IMR-90 (cell line): ENCODE results near the gene GPD1. TPM values are rescaled to one million over a fixed set of nuclear protein-coding genes. Genes with fewer than 3 reads are reported as not detected.

ENCODE experiments used
- ATAC-seq: fragments of 200-7000 bp; cut with Tn5 transposase; 2 replicates; pipeline ENCODE4 v1.9.1; 2020; ENCODE audit warnings: low read depth, mild to moderate bottlenecking, moderate library complexity
- BruUV-seq: library from RNA; stranded (reverse); fragments of 400-500 nt; replicated peaks from 2 replicates; lab custom pipeline; 2021; lab: Mats Ljungman, UMichigan
- CTCF ChIA-PET: fragments of 300-600 bp; formaldehyde crosslinking; extraction: SDS; loops from one replicate; lab custom pipeline; 2021; ENCODE audit warnings: antibody characterized with exemption; lab: Yijun Ruan, JAX
- POLR2A ChIA-PET: fragments of 300-600 bp; sonication (Branson Sonifier 250); formaldehyde crosslinking; loops from one replicate; lab custom pipeline; 2022; ENCODE audit warnings: antibody characterized with exemption; ENCODE audit not compliant: unreplicated experiment; lab: Charles Lee
- DNase-seq: peaks from one replicate; pipeline ENCODE4 v3.0.0; 2013
- H2AFZ ChIP-seq: replicated peaks from 2 replicates; pipeline ENCODE3; 2013; ENCODE audit warnings: low read length, mild to moderate bottlenecking; ENCODE audit not compliant: poor library complexity
- H2AK5ac ChIP-seq: 2 replicates; pipeline ENCODE4 v1.6.1; 2013; ENCODE audit warnings: low read depth, low read length, inconsistent platforms
- H2AK9ac ChIP-seq: replicated peaks from 2 replicates; pipeline ENCODE3; 2013; ENCODE audit warnings: mild to moderate bottlenecking, low read depth, low read length, moderate library complexity; ENCODE audit not compliant: poor library complexity
- H2BK120ac ChIP-seq: 2 replicates; pipeline ENCODE4 v1.6.1; 2013; ENCODE audit warnings: low read depth, low read length, inconsistent platforms
- H2BK15ac ChIP-seq: 3 replicates; pipeline ENCODE4 v1.6.1; 2013; ENCODE audit warnings: low read depth, low read length, inconsistent platforms
- H2BK20ac ChIP-seq: 2 replicates; pipeline ENCODE4 v1.6.1; 2013; ENCODE audit warnings: low read depth, mild to moderate bottlenecking, inconsistent platforms, low read length, moderate library complexity
- H2BK5ac ChIP-seq: 2 replicates; pipeline ENCODE4 v1.6.1; 2013; ENCODE audit warnings: mild to moderate bottlenecking, low read depth, low read length, inconsistent platforms; ENCODE audit not compliant: poor library complexity, severe bottlenecking
- H3K14ac ChIP-seq: replicated peaks from 2 replicates; pipeline ENCODE4 v1.6.1; 2013; ENCODE audit warnings: low read depth, low read length, inconsistent platforms
- H3K18ac ChIP-seq: 2 replicates; pipeline ENCODE4 v1.6.1; 2013; ENCODE audit warnings: low read depth, low read length, control low read depth
- H3K23ac ChIP-seq: 2 replicates; pipeline ENCODE4 v1.6.1; 2013; ENCODE audit warnings: low read depth, low read length, inconsistent platforms
- H3K27ac ChIP-seq: 2 replicates; pipeline ENCODE4 v1.5.1; 2013; ENCODE audit warnings: mild to moderate bottlenecking, control low read depth, low read length; ENCODE audit not compliant: insufficient read depth
- H3K27me3 ChIP-seq: 2 replicates; pipeline ENCODE4 v1.6.1; 2013; ENCODE audit warnings: low read length; ENCODE audit not compliant: control insufficient read depth, insufficient read depth
- H3K36me3 ChIP-seq: 2 replicates; pipeline ENCODE4 v1.6.1; 2013; ENCODE audit warnings: low read length, mixed read lengths; ENCODE audit not compliant: control insufficient read depth, insufficient read depth
- H3K4ac ChIP-seq: 2 replicates; pipeline ENCODE4 v1.6.1; 2013; ENCODE audit warnings: low read depth, low read length, inconsistent platforms
- H3K4me1 ChIP-seq: 2 replicates; pipeline ENCODE4 v1.6.1; 2013; ENCODE audit warnings: low read length, mixed read lengths; ENCODE audit not compliant: control insufficient read depth, insufficient read depth
- H3K4me2 ChIP-seq: 2 replicates; pipeline ENCODE4 v1.6.1; 2013; ENCODE audit warnings: low read depth, mild to moderate bottlenecking, control low read depth, low read length, moderate library complexity
- H3K4me3 ChIP-seq: 2 replicates; pipeline ENCODE4 v1.5.1; 2013; ENCODE audit warnings: low read depth, mild to moderate bottlenecking, control low read depth, low read length, moderate library complexity; ENCODE audit not compliant: insufficient read depth
- H3K56ac ChIP-seq: 2 replicates; pipeline ENCODE4 v1.6.1; 2013; ENCODE audit warnings: low read length, inconsistent platforms; ENCODE audit not compliant: insufficient read depth; ENCODE audit errors: extremely low read depth
- H3K79me1 ChIP-seq, 2 experiments: 2 replicates each; pipeline ENCODE4 v1.6.1; 2013; ENCODE audit warnings: low read length in 2 of 2, inconsistent platforms in 1 of 2, low read depth in 1 of 2
- H3K9ac ChIP-seq: 2 replicates; pipeline ENCODE4 v1.6.1; 2013; ENCODE audit warnings: low read depth, low read length, control low read depth
- H3K9me1 ChIP-seq: 2 replicates; pipeline ENCODE4 v1.6.1; 2013; ENCODE audit warnings: low read length, inconsistent platforms; ENCODE audit not compliant: insufficient read depth
- H3K9me3 ChIP-seq: 2 replicates; pipeline ENCODE4 v1.6.1; 2013; ENCODE audit warnings: low read length; ENCODE audit not compliant: control insufficient read depth, insufficient read depth
- H4K20me1 ChIP-seq: 2 replicates; pipeline ENCODE4 v1.6.1; 2013; ENCODE audit warnings: low read length, inconsistent platforms; ENCODE audit not compliant: insufficient read depth
- H4K5ac ChIP-seq: 2 replicates; pipeline ENCODE4 v1.6.1; 2013; ENCODE audit warnings: mild to moderate bottlenecking, low read depth, low read length, control low read depth
- H4K8ac ChIP-seq, 2 experiments: 2 replicates each; pipeline ENCODE4 v1.6.1; 2013; ENCODE audit warnings: low read depth in 2 of 2, low read length in 2 of 2, control low read depth in 1 of 2, inconsistent platforms in 1 of 2
- H4K91ac ChIP-seq: 2 replicates; pipeline ENCODE4 v1.6.1; 2013; ENCODE audit warnings: low read depth, low read length, inconsistent platforms; ENCODE audit not compliant: insufficient read depth
- BHLHE40 ChIP-seq: fragments of 150-350 bp; IDR thresholded peaks from 2 replicates; pipeline ENCODE4 v1.6.1; 2016; ENCODE audit warnings: mild to moderate bottlenecking, low read depth, low read length
- CEBPB ChIP-seq: IDR thresholded peaks from 2 replicates; pipeline ENCODE4 v1.6.1; 2012; ENCODE audit warnings: low read depth, low read length, improper control_type of control experiment
- CHD1 ChIP-seq: IDR thresholded peaks from 2 replicates; pipeline ENCODE4 v1.6.1; 2012; ENCODE audit warnings: low read depth, low read length, improper control_type of control experiment
- ELK1 ChIP-seq: fragments of 150-350 bp; IDR thresholded peaks from 2 replicates; pipeline ENCODE4 v1.6.1; 2016; ENCODE audit warnings: low read depth, mild to moderate bottlenecking, low read length, moderate library complexity, borderline replicate concordance
- FOS ChIP-seq: fragments of 150-350 bp; IDR thresholded peaks from 2 replicates; pipeline ENCODE4 v1.6.1; 2016; ENCODE audit warnings: low read depth, low read length
- MAFK ChIP-seq: IDR thresholded peaks from 2 replicates; pipeline ENCODE4 v1.6.1; 2012; ENCODE audit warnings: low read depth, low read length, improper control_type of control experiment
- MAZ ChIP-seq: IDR thresholded peaks from 2 replicates; pipeline ENCODE4 v1.6.1; 2012; ENCODE audit warnings: low read depth, mild to moderate bottlenecking, low read length, improper control_type of control experiment, moderate library complexity, borderline replicate concordance
- MXI1 ChIP-seq: IDR thresholded peaks from 2 replicates; pipeline ENCODE4 v1.6.1; 2012; ENCODE audit warnings: low read depth, mild to moderate bottlenecking, low read length, moderate library complexity, borderline replicate concordance
- NFE2L2 ChIP-seq: fragments of 150-350 bp; IDR thresholded peaks from 2 replicates; pipeline ENCODE4 v1.6.1; 2016; ENCODE audit warnings: low read depth, mild to moderate bottlenecking, low read length
- POLR2A ChIP-seq: IDR thresholded peaks from 2 replicates; pipeline ENCODE4 v1.6.1; 2012; ENCODE audit warnings: mild to moderate bottlenecking, low read depth, low read length
- RAD21 ChIP-seq: IDR thresholded peaks from 2 replicates; pipeline ENCODE4 v1.6.1; 2012; ENCODE audit warnings: low read length, improper control_type of control experiment
- RCOR1 ChIP-seq: IDR thresholded peaks from 2 replicates; pipeline ENCODE4 v1.6.1; 2012; ENCODE audit warnings: mild to moderate bottlenecking, low read length, improper control_type of control experiment; ENCODE audit not compliant: insufficient replicate concordance
- SMC3 ChIP-seq: fragments of 150-350 bp; IDR thresholded peaks from 2 replicates; pipeline ENCODE4 v1.6.1; 2016; ENCODE audit warnings: low read depth, mild to moderate bottlenecking, antibody characterized with exemption, low read length, moderate library complexity
- USF2 ChIP-seq: fragments of 150-350 bp; IDR thresholded peaks from 2 replicates; pipeline ENCODE4 v1.6.1; 2017; ENCODE audit warnings: mild to moderate bottlenecking, antibody characterized with exemption, low read length, low read depth
- WGBS, 2 experiments: methylation state at CpG; one replicate each; pipeline versions ENCODE4 v1.1.5 to v1.1.7; 2013; ENCODE audit warnings: missing lambda C conversion rate in 2 of 2; ENCODE audit not compliant: insufficient read length in 1 of 2; ENCODE audit errors: extremely low coverage in 2 of 2; 5-methylcytosine and 5-hydroxymethylcytosine counted together
- dilution Hi-C: fragments of 300-500 bp; cut with HindIII; formaldehyde crosslinking; loops from one replicate; pipeline ENCODE4 v1.14.3; 2018; ENCODE audit warnings: low sequenced_read_pairs; ENCODE audit not compliant: unreplicated experiment
- in situ Hi-C: fragments of 300-500 bp; cut with MboI; formaldehyde crosslinking; loops from 3 replicates; pipeline ENCODE4 v1.14.3; 2019; ENCODE audit warnings: low sequenced_read_pairs, inconsistent platforms, mixed read lengths
- intact Hi-C: fragments of 100-400 bp; cut with micrococcal nuclease; formaldehyde crosslinking; loops from 2 replicates; pipeline ENCODE4 v1.10.0; 2022
- polyA plus RNA-seq, 3 experiments: library from polyadenylated mRNA; depleted of rRNA; stranded (reverse); fragments of >200 nt; gene quantifications; 2 replicates each; pipeline ENCODE4 v1.2.3, GENCODE V29; 2012; ENCODE audit warnings: low replicate concordance in 1 of 3
- total RNA-seq: library from RNA; depleted of rRNA; stranded (reverse); fragments of >200 nt; gene quantifications from 2 replicates; pipeline ENCODE4 v1.2.3, GENCODE V29; 2012

Gene GPD1
- total and polyA plus RNA-seq, 2 of the 4 experiments (the other 2 are of a cell fraction) = 0.05 to 0.18 TPM

GRCh38 chr12:50101663-50102062 lies 2.1 kb upstream of the GPD1 start (continued):
- TF ChIP-seq BHLHE40 (no peak), FOS (no peak), NFE2L2 (no peak), RCOR1 (no peak)

GRCh38 chr12:50102131-50102531 lies 1.7 kb upstream of the GPD1 start:
- Histone ChIP-seq H2AFZ (no peak overlapping the region), H3K36me3 (peaks cover 30% of the 10 kb centered on the region), H3K4me2 (no peak overlapping the region), H2BK20ac (no peak overlapping the region), H2BK5ac (no peak overlapping the region), H3K18ac (no peak overlapping the region), H3K56ac (no peak overlapping the region), H3K27ac (no peak overlapping the region), H3K23ac (no peak overlapping the region), H3K14ac (no peak overlapping the region), H3K9ac (no peak overlapping the region), H3K79me1 (peaks cover 0 to 15% of the 10 kb centered on the region in 2 experiments; a peak in 1 of 4 replicates), H2AK9ac (no peak overlapping the region), H2BK120ac (no peak overlapping the region), H3K4me3 (no peak overlapping the region), H2BK15ac (no peak overlapping the region), H4K5ac (no peak overlapping the region), H3K9me3 (no peaks in the 10 kb centered on the region), H3K4ac (no peak overlapping the region), H2AK5ac (no peak overlapping the region), H4K20me1 (0 out of 2 replicates have a peak, but pooled peaks cover 5% of the 10 kb centered on the region), H3K4me1 (no peaks in the 10 kb centered on the region), H3K27me3 (peaks cover 4% of the 10 kb centered on the region; the same call in 1 of the 2 replicates), H4K8ac (no peak overlapping the region), H3K9me1 (no peaks in the 10 kb centered on the region), H4K91ac (no peak overlapping the region)
- DNase-seq = no peak
- no TSS peak for BruUV-seq
- POLR2A ChIA-PET = no interaction called here
- dilution Hi-C loops (no loop called here), in situ Hi-C loops (no loop called here), intact Hi-C loops (no loop called here)
- CTCF ChIA-PET = interaction anchor here (0.8 to 1.4 kb wide), 2 partner anchors 10 to 17 kb away, joined by 3 to 4 read pairs; partner anchors contain the start of genes COX14 and SMARCD1
- WGBS, 2 experiments = no CpG with 5 or more reads among the region's 2 CpGs
- no peak for ATAC-seq
- TF ChIP-seq CEBPB (no peak), NFE2L2 (no peak), RCOR1 (no peak), MAZ (no peak), MXI1 (no peak), MAFK (no peak), RAD21 (no peak), FOS (no peak), CHD1 (no peak), BHLHE40 (no peak), USF2 (no peak), POLR2A (no peak), ELK1 (no peak), SMC3 (no peak)
